Right renal cortex interstitium (tissue), 3 donors: ENCODE results near the gene ARID5A. TPM values are rescaled to one million over a fixed set of nuclear protein-coding genes. Genes with fewer than 3 reads are reported as not detected.

Experiments used
- DNase-seq, 3 donors: peaks; one replicate each; pipeline ENCODE4 v3.0.0-alpha.2; 2013; ENCODE audit warnings: low read depth in 3 of 3, low spot score in 2 of 3
- polyA plus RNA-seq, 3 donors: library from polyadenylated mRNA; unstranded; fragments of 120-200 nt; gene quantifications; one replicate each; pipeline ENCODE4 v1.2.1, GENCODE V29; 2013; ENCODE audit not compliant: insufficient read length in 3 of 3

ARID5A gene
- polyA plus RNA-seq, 3 donors = 3.8 to 4.1 (median 4.0) TPM

DNA sequence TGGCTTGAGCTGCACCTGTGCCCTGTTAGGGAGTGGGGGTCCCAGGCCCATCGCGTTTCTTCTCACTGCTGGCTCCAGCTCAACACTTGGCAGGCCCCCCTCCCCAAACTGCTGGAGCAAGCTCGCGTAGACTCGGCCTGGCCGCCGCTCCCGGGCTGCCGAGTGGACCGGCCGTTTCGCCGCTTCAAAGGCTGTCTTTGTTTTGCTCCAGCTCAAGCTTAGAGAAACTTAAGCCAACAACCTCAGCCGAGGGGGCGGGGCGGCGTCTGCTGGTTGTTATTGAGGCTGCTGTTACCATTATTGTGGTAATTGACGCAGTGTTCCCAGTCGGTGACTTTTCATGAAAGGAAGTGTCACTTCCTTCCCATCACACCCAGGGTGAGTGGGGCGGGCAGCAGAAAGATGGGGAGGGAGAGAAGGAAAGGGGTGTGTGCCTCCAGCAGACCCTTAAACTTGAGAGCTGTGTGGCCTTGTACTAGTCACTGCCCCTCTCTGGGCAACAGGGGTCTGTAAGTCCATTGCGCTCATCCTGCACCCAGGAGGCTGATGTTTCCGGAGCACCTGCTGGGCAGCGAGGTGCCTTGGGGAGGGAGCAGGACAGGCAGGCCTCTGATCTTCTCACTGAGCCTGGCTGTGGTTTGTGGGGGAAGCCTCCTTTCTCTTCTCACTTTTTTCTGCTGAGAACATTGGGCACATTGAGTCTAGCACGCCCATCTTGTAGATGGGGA, 2.1 kb downstream of the ARID5A start:
- no peak for DNase-seq

DNA sequence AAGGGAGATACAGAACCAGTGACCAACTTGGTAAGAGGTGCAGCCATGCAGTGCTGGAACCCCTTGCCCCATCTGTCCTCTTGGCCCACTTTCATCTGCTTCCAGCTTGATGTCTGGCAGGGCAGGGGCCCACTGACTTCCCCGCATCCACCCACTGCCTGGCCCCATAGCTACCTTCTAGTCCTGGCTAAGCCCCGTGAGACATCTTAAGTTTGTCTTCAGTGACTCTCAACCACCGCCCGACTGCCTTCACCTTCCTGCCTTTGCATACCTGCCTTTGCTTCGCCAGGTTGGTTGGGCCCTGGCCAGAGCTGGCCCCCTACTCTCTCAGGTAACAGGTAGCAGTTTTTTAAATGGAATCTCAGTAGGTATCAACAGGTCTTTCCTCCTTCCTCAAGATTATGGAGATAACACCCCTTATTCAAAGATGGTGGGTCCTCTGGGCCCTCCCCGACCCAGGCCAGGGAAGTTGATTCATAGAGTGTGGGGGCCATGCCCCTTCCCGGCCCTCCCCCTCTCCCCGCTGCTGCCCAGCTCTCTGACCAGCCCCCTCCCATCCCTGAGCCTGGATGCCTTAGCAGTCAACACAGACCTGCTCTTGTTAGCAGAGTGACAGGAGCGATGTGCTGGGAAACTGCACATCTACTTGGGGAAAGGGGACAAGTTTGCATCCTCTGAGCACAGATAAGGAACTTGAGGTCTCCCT, 2.8 kb downstream of the ARID5A start:
- DNase-seq = no peak

DNA sequence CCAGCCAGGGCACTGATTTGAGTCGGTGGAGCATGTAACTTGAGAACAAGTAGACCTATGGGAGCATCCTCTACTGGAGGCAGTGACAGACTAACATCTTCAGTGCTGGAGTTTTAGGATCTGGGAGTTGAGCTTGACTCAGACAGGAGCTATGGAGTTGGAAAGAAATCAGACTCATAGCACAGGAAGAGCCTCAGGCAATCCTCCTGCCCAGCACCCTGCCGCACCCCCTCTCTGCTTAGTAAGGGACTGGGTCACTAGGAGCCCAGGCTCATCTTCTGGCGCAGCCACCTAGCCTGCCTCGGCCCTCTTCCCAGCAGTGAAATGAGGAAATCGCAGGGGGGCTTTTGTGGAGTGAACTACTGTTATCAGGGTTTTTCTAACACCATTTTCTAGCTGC, 3.6 kb downstream of the ARID5A start:
- no peak for DNase-seq

DNA sequence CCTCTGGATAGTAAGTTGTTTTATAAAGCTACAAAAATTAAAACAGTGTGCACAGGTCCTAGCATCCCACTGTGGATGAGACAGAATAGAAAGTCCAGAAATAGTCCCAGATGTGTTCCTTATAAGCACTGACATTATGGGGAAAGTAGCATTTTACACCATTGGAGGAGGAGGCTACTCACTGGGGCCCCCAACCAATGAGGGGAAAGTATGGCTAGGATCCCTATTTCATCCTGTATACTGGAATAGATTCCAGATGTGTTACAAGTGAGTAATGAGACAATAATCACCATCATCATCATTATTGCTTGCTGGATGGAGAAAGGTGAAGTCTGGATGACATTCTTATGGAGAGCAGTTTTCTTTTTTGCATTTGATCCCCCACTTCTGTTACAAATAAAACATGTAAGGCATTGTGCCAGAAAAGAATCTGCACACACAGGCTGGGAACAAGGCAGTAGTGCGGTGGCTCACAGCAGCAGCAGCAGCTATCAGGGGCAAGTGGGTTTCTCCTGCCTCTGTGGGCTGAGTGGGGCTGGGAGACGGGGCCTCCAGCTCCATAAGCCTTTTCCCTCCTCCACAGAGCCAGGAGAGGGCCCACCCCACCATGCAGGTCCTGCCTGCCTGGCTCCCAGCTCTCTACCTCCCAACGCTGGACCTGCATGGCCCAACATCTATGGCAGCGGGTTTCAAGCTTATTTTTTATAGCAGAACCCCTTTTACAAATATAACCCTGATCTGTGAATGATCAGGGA, 5.0 kb downstream of the ARID5A start:
- DNase-seq = no peak

DNA sequence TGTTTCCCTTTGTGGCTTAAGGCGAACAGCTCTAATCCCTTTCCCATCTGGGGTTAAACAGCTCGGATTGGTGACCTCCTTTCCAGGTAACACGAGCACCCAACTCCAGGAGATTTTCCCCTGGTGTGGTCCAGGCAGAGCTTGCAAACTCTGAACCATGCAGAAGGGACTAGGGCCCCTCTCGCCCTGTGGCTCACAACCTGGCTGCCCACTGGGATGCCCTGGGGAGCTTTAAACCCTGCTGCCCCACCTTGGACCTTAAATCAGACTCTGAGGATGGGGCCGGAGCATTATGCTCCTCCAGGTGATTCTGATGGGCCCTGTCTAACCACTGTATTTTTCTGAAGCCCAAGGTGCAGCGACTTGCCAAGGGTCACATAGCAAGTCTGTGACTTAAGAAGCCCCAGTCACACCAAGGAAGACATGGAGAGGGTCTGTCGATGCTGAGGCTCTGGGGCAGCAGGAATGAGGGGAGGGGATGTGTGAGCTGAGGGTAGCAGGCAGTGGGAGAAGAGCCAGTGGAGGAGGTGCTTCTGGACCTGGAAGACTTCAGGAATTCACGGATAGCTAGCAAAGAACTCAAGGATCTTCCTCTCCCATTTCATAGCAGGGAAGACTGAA, 5.9 kb downstream of the ARID5A start:
- no peak for DNase-seq

DNA sequence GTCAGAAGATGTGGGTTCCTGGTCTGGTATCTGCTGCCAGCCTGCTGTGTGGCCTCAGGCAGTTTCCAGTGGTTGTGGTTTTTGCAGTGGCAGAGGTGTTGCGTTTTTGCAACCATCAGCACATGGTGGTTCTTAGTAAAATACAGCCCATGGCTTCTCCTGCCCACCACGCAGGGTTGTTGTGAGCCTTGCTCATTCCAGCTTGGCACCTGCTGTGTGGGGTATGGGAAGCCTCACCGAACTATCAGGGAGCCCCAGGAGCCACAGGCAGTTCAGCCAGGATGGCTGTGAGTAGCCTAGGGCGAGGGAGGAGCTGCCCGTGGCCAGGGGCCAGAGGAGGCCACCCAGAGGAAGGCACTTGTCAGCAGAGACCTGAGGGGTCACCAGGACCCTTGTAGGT, 9.8 kb downstream of the ARID5A start:
- DNase-seq = no peak

DNA sequence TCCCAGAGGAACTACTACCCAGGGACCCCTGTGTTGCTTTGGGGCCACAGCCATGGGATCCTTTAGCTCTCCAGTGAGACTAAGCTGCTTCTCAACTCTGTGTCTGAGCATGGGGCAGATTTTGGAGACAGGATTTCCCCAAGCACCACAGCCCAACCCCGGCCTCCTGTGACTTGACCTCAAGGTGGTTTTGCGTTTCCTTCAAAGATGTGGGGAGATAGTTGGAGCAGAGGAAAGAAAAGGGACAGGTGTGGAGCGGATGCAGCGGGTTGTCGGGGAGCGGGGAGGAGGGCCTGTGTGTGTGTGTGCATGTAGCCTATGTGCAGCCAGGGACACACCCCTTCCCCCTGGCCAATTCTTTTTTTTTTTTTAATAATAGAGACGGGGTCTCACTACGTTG, 10.2 kb downstream of the ARID5A start:
- no peak for DNase-seq

DNA sequence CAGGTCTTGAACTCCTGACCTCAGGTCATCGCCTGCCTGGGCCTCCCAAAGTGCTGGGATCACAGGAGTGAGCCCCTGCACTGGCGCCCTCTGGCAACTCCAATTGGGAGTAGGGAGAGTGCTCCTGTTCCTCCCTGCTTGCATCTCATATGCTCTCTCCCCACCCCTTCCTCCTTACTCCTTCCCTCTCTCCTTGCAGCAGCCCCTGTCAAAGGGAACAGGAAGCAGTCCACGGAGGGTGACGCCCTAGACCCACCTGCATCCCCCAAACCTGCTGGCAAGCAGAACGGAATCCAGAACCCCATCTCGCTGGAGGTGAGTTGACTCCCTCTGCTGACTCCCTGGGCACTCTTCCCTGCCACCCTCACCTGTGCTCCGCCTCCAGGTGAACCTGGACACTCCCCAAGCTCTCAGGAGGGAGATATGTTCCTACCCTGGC, 10.7 kb downstream of the ARID5A start:
- no peak for DNase-seq

DNA sequence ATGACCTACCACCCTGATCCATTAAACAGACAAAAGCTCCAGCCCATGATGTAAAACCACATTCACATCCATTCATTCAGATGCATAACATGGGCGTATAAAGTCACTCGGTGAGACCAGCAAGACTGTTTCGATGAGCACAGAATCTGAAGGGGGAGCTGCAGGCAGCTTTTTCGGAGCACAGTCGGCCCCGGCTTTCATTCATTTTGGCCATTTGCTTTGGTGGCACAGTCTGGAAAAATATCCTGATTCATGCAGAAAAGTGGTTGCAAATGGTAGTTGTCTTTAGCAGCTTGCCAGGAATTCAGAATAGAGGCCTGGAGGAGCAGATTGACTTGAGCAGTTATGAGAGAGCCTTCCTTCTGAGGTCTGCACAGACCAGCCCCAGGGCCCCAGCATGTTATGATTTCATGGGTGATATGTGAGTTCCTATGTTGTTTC, 11.2 kb downstream of the ARID5A start:
- DNase-seq = no peak

DNA sequence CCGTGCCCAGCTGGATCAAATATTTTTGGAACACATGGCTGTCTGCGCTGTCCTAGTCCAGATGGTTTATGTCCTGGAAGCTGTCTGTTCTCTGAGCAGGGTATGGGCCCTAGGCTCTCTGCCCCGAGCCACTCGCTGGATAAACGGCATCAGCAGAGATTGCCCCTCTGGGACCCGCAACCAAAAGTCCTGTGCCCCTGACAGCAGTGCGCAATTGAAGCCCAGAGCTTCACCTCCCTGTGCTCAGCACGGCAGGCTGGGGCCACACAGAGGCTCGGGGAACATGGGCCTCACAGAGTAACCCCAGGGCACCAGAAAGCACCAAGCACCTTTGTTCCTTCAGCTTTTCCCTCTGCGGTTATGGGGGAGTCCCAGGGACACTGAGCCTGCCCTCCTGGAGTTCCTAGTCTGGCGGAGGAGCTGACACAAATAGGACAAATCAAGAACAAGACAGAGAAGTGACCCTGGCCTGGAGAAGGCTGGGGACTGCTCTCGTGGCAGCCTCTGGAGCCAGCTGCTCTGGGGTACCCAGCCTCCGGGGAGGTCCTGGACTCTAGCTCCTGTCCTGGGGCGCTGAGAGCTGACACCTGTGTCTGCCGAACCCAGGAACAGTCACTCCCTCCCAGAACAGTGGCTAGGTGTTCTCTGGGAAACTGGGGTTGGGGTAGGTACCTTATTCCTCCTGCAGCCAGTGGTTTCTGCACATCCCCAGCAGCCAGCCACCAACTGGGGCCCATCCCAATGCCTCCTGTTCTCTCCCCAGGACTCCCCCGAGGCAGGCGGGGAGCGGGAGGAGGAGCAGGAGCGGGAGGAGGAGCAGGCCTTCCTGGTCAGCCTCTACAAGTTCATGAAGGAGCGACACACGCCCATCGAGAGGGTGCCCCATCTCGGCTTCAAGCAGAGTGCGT, 12.3 kb downstream of the ARID5A start:
- no peak for DNase-seq

DNA sequence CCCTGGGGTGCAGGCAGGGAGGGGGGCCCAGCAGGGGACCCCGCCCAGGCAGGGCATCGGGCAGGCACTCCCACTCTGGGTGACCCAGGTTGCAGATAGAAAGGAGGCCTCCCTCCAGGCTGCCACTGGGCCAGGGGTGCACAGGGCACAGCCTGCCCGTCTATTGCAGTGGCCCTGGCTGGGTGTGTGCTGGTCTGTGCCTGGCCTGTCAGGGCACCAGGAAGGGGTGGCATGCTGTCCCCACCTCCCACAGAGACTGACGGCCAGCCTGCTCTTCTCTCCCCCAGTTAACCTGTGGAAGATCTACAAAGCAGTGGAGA, 12.9 kb downstream of the ARID5A start:
- DNase-seq = no peak

DNA sequence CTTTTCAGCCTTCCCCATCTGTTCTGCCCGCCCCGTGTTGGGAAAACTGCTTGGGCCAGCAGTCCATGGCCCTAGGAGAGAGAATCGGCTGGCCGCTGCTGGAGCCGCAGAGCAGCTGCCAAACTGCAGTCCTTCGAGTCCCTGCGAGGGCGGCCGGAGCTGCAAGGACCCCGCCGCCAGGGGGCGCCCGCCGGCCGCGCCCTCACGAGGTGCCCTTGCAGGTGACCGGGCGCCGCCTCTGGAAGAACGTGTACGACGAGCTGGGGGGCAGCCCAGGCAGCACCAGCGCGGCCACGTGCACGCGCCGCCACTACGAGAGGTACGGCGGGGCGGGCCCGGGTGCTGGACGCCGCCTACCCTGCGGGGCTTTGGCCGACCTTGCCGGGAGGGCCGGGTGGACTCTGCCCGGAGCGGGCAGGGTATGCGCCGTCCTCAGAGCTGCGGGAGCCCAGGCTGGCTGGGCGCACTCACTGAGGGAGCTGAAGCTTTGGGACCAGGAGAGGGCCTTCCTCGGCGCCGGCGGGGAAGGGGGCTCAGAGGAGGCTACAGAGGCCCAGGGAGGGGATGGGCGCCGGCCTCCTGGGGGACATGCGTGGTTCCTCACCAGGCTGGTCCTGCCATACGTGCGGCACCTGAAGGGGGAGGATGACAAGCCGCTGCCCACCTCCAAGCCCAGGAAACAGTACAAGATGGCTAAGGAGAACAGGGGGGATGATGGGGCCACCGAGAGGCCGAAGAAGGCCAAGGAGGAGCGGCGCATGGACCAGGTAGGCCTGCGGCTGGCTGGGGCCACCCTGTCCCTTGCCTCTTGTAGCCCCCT, 13.6 kb downstream of the ARID5A start:
- no peak for DNase-seq

DNA sequence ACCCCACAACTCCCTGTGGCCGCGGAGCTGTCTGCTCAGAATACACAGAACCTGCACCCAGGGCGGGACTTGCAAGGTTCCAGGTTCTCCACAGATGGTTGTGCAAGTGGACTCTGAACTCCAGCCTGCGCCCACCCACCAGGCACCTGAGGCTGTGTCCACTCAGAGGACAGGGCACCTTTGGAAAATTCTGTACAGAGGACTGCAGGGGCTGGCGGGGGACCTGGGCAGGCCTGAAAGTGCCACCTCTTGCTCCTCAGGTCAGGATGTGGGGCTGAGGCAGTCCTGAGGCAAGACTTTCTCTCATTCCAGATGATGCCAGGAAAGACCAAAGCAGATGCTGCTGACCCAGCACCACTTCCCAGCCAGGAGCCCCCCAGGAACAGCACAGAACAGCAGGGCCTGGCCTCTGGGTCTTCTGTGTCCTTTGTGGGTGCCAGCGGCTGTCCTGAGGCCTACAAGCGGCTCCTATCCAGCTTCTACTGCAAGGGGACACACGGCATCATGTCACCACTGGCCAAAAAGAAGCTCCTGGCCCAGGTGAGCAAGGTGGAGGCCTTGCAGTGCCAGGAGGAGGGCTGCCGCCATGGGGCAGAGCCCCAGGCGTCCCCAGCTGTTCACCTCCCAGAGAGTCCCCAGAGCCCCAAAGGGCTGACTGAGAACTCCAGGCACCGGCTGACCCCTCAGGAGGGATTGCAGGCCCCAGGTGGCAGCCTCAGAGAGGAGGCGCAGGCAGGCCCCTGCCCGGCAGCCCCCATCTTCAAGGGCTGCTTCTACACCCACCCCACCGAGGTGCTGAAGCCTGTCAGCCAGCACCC, 14.4 kb downstream of the ARID5A start:
- DNase-seq = no peak

DNA sequence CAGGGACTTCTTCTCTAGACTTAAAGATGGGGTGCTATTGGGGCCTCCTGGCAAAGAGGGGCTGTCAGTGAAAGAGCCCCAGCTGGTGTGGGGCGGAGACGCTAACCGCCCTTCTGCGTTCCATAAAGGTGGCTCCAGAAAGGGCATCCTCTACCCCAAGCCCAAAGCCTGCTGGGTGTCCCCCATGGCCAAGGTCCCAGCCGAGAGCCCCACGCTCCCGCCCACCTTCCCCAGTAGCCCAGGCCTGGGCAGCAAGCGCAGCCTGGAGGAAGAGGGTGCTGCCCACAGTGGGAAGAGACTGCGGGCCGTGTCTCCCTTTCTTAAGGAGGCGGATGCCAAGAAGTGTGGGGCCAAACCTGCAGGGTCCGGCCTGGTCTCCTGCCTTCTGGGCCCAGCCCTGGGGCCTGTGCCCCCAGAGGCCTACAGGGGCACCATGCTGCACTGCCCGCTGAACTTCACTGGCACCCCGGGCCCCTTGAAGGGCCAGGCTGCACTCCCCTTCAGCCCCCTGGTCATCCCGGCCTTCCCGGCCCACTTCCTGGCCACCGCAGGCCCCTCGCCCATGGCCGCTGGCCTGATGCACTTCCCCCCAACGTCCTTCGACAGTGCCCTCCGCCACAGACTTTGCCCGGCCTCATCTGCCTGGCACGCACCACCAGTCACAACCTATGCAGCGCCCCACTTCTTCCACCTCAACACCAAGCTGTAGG, 15.2 kb downstream of the ARID5A start:
- no peak for DNase-seq

DNA sequence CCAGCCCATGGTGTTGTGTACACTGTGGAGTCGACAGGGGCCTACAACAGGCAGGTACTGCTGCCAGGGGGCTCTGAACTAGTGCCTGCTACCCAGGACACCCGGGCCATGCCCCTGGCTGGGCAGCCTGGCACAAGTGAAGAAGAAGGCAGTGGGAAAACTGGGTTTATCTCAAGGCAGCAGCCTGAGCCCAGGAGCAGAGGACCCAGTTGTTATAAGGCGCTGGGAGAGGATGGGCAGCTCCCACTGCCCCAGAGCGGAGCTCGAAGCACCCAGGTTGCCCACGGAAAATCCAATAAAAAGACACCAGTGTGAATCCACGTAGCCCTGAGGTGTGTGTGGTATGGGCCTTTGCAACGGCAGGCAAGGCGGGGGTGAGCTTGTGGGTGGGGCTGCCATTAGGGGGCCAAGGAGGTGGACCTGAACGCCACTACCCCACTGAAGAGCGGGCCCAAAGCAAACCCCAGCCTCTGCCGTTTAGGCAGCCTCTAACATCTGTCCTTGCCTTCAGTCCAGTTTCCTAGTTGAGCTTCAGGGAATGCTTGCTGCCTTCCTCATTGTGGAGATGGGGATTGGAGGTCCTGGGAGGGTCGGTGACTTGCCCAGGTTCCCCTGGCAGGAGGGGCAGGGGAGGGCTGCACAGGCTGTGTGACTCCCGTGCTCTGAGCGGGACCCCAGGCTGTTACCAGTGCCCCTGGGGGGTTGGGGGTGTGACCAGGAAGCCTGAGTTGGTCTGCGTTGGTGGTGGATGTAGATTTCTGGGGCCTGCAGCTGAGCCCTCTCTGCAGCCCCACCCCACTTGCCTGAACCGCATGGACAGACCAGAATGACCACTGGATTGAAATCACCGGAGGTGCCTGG, 16.0 kb downstream of the ARID5A start:
- no peak for DNase-seq

DNA sequence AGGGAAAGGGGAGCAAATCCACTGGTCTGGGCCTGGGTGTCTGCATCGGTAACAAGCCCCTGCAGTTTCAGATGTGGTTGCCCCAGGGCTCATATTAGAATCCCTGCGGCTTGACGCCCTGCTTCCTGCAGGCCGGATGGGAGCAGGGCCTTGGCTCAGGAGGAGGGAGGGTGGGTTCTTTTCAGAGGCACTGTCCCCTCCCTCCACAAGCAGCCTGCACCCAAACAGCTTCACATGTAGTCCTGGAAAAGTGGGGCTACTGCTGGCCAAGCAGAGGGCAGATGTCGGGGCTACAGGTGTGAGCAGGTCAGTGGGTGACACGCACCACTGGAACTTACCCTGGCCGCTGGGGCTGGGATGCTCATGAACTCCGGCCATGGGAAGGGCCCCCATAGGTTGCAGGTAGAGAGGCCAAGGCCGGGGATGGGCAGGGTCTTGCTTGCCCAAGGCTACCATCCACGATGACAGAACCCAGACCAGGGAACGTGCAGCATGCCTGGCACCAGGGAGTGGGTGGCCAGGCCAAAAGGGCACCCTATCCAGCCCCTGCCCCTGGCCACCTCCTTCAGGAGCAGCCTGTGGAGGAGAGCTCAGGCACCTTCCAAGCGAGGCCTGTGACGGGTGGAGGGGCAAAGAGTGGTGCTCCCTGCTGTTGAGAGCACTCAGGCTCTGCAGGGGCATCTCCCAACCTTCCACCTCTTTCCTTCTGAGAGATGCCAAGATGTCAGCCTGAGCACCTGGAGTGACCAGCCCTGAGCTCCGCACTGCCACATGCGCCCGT, 16.8 kb downstream of the ARID5A start:
- DNase-seq = no peak
